Kidney glomerular epithelial cell (primary cell): ENCODE measurements around the gene DIS3L2.
"Not testable (repeated sequence)": the region's sequence is repeated elsewhere in the genome, so short reads cannot be mapped to it uniquely, and the experiment has no call there.

Source experiments
- DNase-seq: peaks from one replicate; lab custom pipeline; 2025; lab: John Stamatoyannopoulos, UW

Gene DIS3L2

DNA sequence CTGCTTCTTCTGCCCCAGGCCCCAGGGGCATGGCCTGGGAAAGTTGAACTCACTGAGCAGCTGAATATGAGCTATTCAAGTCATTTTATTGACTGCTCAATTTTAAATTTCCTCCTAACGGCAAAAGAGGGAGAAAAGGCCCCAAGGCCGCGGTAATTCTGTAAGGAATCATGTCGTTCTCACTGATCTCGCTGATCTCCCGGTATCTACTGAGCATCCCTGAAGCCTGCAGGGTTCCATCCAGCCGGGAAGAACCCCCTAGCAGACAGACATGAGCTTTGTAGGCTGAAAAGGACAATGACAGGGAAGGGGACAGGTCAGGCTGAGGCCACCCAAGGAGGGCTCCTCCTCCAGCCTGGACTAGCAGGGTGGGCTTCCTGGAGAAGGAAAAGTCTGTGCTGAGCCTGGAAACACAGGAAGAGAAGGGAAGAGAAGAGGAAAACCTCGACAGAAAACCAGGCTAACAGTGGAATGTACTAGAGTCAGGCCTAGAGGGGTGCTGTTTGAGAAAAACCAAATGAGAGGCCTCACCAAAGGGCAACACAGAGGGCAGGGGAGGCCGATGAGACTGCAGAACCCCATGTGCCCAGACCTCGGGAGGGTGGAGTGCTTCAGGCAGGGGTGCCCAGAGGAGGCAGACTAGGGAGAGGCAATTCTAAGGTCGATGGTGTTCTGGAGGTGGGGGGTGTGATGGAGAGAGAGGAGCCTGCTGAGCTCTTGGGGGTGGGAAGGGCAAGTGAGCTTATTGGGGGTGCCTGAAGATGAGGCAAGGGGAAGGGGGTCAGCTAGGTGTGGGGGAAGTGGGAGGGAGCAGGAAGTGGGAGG, 32.4 kb upstream of the DIS3L2 start:
- DNase-seq, result no peak

DNA sequence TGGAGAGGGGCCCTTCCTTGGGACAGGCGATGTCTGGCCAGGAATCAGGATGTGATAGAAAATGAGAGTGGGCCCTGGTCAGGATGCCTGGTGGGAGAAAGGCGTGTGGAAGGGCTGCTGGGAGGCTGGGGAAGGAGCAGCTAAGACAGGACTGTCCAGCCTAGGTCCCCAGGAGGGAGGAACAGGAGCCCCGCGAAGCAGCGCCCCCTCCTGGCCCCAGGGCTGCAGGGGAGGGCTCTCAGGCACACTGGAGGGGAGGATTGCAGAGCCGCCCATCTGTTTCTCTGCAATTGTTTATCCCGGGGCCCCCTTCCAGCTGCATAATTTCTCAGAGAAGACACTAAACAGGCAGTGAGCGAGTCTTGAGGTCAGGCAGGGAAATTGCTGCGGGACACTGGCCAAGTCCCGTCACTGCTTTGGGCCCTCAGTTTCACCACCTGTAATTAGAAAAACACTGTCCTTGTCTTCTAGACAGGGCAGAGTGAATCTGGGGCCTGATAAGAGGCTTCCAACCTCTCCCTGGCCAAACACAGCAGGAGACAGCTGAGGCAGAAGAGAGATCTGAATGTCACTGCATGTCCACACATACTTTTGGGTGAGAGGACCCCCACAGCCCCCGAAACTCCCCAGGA, 31.4 kb upstream of the DIS3L2 start:
- DNase-seq, result no peak

DNA sequence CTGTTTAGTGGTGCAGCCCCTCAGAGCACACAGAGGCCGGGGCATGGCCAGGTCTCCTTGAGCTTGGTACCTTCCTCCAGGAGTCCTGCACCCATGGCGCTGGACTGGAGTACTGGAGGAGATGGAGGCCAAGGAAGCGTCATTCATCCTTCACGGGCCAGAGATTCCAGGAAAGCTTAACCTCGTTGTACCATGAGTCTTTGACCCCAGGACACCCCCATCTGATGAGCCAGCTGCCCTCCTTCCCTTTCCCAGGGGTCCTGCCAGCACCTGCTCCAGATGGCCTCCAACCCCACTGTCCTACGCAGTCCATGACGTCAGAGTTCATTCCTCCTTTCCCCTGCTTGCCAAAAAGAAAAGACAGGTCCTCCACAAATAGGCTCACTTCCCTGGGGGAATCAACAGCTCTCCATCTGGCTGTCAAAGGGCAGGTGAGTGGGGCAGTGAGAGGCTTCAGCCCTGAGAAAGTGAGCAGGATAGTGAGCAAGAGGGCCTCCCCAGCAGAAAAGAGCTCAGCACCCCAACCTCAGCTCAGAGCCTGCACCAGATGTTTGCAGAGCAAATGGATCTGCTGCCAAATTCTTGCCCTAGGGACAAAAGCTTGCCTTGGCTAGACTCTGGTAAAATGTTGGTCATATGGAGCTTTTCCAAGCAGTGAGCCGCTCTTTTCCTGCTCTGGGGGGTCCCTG, 30.8 kb upstream of the DIS3L2 start:
- no peak for DNase-seq

DNA sequence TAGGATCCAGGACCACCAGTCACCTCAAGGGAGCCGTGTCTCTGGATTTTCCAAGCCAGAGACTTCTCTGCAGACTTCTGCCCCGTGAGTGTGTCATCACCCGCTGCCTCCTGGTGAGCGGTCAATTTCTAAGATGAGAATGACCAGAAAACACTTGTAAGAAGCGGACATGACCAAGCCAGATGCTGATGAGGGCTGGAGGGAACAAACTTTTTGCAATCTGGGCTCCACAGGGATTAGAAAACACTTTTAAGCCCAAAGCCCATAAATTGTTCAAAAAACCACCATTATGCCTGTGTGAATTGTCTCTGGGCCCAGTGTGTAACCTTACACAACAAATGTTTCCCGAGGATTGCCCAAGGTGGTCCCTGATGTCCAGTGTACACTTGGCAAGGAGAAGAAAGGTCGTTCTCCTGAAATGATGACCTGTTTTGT, 30.0 kb upstream of the DIS3L2 start:
- DNase-seq, result no peak

DNA sequence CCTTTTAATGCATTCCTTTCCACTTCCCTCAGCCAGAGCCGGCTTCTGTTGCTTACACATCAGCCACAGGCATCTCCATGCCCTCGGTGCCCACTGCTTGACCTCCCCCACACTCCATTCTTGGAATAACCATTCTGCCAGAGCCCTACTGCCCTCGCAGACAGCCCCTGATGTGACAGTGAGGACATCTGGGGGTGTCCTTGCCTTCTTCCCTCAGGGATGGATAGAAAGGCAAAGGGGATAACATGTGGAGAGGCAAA, 28.9 kb upstream of the DIS3L2 start:
- DNase-seq, result no peak

DNA sequence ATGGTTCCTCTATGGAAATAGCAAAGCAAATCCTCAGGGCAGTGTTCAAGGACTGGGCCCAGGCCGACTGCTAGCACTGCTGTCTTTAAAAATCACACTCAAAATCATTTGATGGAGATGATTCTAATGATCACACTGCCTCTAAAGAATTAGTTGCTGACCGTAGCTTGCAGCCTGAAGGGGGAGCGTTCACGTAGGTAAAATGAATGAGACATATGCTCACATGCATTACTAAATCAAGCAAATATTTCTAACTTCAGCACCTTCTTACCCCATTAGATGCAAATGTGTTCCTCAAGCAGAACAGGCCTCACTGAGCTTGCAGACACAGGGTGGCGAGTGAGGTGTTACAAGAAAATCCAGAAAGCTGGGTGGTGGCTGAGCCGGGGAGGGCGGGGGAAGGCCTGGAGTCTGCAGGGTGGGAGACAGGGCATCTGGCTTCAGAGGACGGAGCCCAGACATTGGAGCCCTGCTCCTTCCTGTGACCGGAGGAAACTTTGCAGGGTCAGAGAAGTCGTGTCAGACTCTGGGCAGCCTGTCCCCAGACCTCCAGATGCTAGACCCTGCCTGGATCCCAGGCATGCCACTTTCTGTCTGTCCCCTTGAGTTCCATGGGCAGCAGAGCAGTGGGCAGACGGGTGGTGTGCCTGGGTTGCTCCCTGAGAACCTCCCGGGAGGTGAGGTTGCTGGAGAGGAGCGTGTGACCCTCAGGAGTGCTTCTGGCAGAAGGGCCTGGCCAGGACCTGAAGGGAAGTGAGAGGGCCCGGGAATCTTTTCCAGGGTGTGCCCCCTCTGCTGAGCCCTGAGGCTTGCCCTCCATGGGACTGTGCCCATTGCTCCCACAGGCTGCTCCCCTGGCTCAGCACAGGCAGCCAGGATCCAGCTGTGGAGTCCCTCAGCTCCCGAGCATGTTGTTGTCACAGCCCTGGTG, 28.3 kb upstream of the DIS3L2 start:
- no peak for DNase-seq

DNA sequence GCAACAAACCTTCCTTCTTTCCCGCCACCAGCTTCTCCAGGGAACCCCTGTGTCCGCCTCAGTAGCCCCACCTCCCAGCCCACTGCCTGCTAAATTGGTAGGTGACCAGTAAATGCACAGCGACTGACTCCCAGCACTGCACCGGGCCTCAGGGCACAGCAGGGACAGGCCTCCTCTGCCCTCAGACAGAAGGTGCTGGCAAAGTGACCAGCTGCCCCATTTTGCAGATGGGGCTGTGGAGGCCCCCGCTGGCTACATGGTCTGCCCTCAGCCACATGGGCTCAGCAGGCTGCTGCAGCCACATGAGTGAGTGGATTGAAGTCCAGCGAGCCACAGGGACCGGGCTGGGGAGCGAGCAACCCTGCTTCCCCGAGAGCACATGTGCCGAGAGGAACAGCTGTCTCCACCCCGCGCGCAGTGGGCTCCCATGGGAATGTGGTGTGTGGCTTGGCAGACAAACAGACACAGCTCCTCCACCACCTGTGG, 27.6 kb upstream of the DIS3L2 start:
- DNase-seq, result no peak

DNA sequence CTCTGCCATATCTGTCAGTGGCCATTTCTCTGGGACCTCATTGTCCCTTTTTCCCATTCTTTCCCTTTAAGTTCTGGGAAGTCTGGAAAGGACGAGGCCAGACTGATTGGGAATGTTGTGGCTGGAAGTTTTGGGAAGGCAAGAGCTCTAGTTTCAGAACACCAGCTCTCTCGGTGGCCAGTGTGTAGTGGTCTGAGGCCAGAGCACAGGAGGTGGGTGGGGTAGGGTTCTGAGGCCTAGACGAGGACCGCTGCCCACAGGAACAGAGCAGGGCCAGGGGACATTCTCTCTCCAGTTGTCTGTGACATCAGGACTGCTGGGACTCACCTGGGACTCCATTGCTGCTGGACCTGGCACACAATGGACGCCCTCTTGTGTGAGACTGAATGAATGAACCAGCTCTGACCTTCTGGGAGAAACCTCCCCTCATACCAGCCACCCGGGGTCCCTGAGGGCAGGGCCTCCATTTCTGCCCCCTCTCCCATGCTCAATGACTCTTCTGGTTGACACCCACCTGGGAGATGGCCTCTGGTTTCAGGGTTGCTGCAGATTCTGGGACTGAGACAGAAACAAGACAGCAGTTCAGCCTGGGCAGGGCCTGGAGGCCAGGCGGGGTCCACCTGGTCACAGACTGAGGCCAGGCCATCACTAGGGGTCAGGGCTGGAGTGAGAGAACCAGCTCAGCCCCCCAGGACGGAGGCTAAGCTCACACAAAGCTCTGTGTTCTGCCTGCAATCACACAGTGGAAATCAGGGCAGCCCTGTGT, 26.9 kb upstream of the DIS3L2 start:
- no peak for DNase-seq

DNA sequence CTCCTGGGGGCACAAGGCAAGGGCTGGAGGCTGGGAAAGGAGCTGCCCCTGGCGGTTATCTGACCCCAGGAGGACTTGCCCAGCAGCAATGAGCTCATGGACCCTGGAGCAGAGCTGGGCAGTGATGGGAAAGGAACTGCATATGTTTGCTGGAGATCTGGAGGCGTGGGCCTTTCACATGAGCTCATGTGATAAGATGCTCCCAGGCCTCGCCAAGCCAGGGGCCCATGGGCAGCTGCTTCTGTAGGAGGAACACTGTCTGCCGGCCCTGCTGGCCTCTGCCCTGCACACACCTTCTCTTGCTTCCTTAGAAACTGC, 26.3 kb upstream of the DIS3L2 start:
- no peak for DNase-seq

DNA sequence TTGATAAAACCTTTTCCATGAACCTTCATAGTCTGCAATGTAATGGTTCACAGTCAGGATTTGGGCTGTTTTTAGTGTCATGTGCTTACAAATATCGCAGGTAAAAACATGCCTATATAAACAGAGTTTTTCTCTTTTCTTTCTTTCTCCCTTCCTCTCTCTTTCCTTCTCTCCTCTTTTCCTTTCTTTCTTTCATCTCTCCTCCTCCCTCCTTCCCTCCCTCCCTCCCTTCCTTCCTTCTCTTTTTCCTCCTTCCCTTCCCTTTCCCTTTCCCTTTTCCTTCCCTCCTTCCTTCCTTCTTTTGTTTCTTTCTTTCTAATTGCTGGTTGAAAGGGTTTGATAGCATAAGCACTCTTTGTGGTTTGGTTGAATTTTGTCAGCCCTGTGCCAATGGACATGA, 25.7 kb upstream of the DIS3L2 start:
- DNase-seq, result no peak

DNA sequence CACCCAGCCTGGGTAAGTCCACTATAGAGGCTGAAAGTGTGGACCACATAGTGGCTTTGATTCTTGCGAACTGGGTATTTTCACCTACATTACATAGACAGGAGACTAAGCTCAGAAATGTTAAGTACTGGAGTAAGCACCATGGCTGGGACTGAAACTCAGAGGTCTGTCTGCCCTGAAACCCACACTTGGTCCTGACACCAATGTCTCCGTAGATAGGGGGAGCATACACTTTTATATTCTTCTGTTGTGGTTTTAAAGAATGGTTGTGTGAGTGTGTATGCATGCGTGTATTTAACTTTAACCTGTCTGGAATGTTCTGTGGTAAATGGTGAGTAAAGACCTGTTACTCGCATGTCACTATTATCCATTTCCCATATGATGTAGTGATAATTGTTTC, 25.0 kb upstream of the DIS3L2 start:
- DNase-seq, result no peak

DNA sequence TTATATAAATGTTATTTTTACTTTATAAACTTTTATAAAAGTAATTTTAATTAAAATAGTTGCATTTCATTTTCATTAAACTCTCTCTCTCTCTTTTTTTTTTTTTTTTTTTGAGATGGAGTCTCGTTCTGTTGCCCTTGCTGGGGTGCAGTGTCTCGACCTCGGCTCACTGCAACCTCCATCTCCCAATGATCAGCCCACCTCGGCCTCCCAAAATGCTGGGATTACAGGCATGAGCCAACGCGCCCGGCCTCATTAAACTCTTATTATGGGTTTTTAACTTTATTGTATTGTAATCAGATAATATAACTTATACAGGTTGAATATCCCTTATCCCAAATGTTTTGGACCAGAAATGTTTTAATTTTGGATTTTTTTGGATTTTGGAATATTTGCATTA, 24.5 kb upstream of the DIS3L2 start:
- DNase-seq, result no peak

DNA sequence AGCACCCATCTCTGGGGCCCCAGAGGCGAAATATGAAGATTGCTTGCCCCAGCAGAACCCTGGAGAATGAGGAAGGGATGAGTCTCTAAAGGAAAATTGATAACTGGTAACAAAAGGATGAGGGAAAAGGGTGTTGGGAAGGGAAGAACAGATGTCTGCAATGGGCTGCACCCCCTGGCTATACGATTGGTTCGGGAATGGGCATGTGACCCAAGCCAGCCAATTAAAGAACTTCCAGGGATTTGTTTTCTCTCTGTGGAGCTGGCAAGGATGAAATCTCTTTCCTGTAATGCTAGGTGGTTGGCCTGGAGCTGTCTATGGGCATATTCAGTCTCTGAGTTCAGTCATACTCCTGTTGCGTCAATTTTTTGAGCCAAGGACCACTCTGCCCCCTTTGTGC, 22.5 kb upstream of the DIS3L2 start:
- no peak for DNase-seq

DNA sequence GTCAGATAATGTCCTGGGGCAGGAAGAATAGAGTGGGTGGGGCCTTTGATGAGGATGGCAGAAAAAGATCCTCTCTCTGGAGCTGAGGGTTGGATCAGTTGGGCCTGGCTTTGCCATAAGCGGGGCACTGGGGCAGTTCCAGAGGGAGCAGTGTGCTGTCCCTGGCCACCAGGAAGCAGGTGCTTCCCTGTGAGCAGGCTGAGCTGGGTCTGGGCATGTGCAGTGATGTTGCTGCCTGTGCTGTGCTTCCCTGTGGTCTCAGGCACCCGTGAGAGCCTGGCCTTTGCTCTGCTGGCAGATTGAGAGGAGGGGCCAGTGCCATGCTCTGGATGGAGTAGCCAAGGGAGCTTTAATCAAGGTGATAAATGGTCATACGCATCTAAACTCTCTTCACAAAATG, 20.7 kb upstream of the DIS3L2 start:
- DNase-seq, result no peak

DNA sequence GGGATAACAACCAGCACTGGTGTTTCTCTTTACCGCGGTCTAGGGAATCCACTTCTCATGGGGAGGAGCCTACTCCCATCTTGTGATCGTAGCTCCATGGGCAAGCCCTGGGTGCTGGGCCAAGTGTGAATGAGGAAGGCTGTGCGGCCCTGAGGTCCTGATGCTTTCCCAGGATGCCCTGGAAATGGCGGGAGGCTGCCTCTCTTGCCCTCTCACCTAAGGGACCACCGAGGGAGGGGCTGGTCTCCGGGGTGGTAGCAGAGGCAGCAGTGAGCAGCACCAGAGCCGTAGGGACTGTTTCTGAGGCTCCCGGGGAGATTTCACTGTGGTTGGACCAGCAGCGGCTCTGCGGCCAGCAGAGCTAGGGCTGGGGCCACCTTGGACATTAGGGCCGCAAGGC, 19.8 kb upstream of the DIS3L2 start:
- no peak for DNase-seq

DNA sequence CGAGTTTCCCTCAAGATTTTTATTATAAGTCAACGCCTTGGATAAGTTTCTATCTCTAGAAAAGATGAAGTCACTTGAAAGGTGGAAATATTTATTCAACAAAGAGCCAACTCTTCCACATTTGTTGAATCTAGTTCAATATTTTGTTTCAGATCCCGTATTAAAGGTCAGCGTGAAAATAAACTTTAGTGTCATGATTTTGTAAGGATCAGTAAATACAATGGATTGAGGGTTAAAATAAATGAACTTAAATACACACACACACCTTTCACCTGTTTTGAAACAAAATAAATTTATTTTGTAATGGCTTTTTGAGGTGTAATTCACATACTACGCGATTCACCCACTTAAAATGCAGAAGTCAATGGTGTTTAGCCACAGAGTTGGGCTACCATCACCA, 19.3 kb upstream of the DIS3L2 start:
- no peak for DNase-seq

DNA sequence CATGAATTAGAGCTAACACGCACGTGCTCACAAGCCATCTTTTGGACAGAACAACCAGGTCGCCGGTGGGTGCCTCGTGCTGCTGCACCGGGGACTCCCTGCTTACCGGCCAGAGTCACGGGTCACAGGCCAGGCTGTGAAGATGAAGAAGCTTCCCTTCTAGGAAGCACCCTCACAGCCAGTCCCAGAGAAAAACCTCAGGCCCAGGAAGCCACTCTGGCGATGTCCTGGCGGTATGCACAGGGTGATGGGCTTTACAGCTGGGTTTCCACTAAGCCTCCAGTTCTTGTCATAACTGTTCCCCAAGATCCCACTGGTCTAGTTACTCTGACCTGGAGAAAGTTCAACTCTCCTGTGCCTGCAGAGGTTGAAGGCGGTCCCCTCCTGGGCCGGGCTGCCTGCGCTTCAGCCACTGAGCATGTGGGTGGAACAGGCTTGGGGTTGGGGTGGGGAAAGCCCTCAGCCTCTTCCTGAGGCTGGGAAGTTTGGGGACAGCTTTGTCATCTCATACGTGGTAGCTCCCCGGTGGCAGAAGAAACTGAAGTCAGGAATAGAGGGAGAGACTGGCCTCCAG, 15.2 kb upstream of the DIS3L2 start:
- no peak for DNase-seq

DNA sequence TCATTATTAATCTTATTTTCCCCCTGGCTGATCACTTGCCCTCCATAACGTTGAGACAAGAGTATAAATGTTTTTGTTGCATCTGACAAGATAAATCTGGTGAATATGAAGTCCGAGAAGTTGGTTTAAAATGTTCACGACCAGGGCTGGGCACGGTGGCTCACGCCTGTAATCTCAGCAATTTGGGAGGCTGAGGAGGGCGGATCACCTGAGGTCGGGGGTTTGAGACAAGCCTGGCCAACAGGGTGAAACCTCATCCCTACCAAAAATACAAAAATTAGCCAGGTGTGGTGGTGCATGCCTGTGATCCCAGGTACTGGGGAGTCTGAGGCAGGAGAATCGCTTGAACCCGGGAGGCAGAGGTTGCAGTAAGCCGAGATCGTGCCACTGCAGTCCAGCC, 14.4 kb upstream of the DIS3L2 start:
- not testable (repeated sequence) for DNase-seq

DNA sequence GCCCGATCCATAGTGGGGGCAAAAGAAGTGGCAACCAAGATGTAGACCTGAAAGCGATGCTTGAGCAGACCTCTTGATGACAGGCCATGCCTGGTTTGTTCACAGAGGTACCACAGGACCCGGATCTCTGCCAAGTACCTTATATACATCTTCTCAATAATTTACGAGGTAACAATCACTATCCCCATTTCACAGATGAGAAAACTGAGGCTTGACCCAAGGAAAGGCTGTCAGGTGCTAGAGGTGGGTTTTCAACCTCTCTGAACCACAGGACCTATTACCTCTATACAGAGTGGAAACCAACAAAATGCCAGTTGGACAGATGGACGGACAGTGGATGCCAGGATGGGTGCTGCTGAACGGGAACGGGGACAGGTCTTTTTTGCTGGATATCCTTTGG, 13.8 kb upstream of the DIS3L2 start:
- DNase-seq, result no peak

DNA sequence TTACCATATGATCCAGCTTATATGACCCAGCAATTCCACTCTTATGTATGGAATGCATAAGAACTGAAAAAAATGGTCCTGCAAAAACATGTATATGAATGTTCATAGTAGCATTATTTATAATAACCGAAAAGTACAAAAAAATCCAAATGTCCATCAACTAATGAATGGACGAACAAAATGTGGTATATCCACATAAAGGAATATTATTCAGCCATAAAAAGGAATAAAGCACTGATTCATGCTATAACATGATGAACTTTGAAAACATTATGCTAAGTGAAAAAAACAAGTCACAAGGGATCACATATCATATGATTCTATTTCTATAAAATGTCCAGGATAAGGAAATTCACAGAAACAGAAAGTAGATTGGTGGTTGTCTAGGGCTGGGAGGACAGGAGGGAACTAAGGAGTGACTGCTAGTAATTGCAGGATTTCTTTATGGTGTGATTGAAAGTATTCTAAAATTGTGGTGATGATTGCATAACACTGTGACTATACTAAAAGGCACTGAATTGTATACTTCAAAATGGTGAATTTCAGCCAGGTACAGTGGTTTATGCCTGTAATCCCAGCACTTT, 10.0 kb upstream of the DIS3L2 start:
- no peak for DNase-seq
